ENCODE measurements around the gene CROCC2. TPM values are rescaled to one million over a fixed set of nuclear protein-coding genes. Genes with fewer than 3 reads are reported as not detected.

Gene CROCC2
- under 1 TPM in 2 of 4 donors, not detected in 2; 0.13 to 0.18 TPM for polyA plus RNA-seq
- long read RNA-seq, donor 1, result 0 reads
- long read RNA-seq, donor 2, result 0 reads
- long read RNA-seq, donor 3, result 0 reads
- long read RNA-seq, donor 4, result 0 reads
- long read RNA-seq, donor 5, result 0 reads
- long read RNA-seq, donor 6, result 0 reads
- long read RNA-seq, donor 7, result 0 reads
- long read RNA-seq, donor 8, result 0 reads
- long read RNA-seq, donor 9, result 0 reads
- long read RNA-seq, donor 10, result 0 reads

GRCh38 chr2:240906141-240906910 is at the start of gene CROCC2:
Gene CROCC2, plus strand, starts transcription at chr2:240906336. Its CDS starts 178 bp downstream, at chr2:240906514.
- no peaks in the 10 kb centered on the region for H3K36me3 ChIP-seq (ENCODE audit: control insufficient read depth in 3 of 3, insufficient read depth in 2 of 3, low read depth in 1 of 3, low read length in 3 of 3)
- H3K4me1 ChIP-seq (ENCODE audit: control insufficient read depth in 3 of 3, insufficient read depth in 2 of 3, low read depth in 1 of 3, low read length in 2 of 3), result peaks cover 0 to 29% (median 6%) of the 10 kb centered on the region in 3 donors
- peaks cover 0 to 3% of the 10 kb centered on the region in 2 donors for H3K9me3 ChIP-seq (ENCODE audit: control insufficient read depth in 2 of 2, insufficient read depth in 1 of 2, low read depth in 1 of 2, low read length in 1 of 2)
- DNase-seq (peak in 1 of 2 donors; percentile 30), FAIRE-seq (no peak)
- peaks cover 0 to 5% (median 0%) of the 10 kb centered on the region in 3 donors for H3K27me3 ChIP-seq (ENCODE audit: control insufficient read depth in 3 of 3, insufficient read depth in 3 of 3, low read length in 3 of 3)
- no peak within 1 kb of the TSS for H3K4me3 ChIP-seq (ENCODE audit: low read depth in 1 of 3, low read length in 3 of 3)
- no peak within 1 kb of the TSS for H3K27ac ChIP-seq (ENCODE audit: low read depth in 1 of 3, low read length in 2 of 3)
- 59 to 78% (median 70%) methylated on average over 21 to 23 of the region's 23 CpGs for WGBS, 3 donors

- H3K9me3 ChIP-seq (ENCODE audit: control insufficient read depth in 2 of 2, insufficient read depth in 1 of 2, low read depth in 1 of 2, low read length in 1 of 2), result peaks cover 0 to 13% of the 10 kb centered on the region in 2 donors
- WGBS, 3 donors, result 42 to 71% (median 45%) methylated on average over 21 of the region's 21 CpGs
- no peaks in the 10 kb centered on the region for H3K27me3 ChIP-seq (ENCODE audit: control insufficient read depth in 3 of 3, insufficient read depth in 3 of 3, low read length in 3 of 3)
- H3K36me3 ChIP-seq (ENCODE audit: control insufficient read depth in 3 of 3, insufficient read depth in 2 of 3, low read depth in 1 of 3, low read length in 3 of 3), result no peaks in the 10 kb centered on the region
- H3K4me1 ChIP-seq (ENCODE audit: control insufficient read depth in 3 of 3, insufficient read depth in 2 of 3, low read depth in 1 of 3, low read length in 2 of 3), result peaks cover 0 to 14% (median 4%) of the 10 kb centered on the region in 3 donors
- FAIRE-seq, result no peak
- H3K27ac ChIP-seq (ENCODE audit: low read depth in 1 of 3, low read length in 2 of 3), result peak overlapping the region in 1 of 3 donors; percentile 72
- H3K4me3 ChIP-seq (ENCODE audit: low read depth in 1 of 3, low read length in 3 of 3), result no peak overlapping the region
- DNase-seq, result peak; percentile 79 to 87
Observed at GRCh38 chr2:240857039-240858008, 48.8 kb upstream of the CROCC2 start.

- H3K27me3 ChIP-seq (ENCODE audit: control insufficient read depth in 3 of 3, insufficient read depth in 3 of 3, low read length in 3 of 3), result no peaks in the 10 kb centered on the region
- H3K9me3 ChIP-seq (ENCODE audit: control insufficient read depth in 2 of 2, insufficient read depth in 1 of 2, low read depth in 1 of 2, low read length in 1 of 2), result peaks cover 0 to 13% of the 10 kb centered on the region in 2 donors
- H3K36me3 ChIP-seq (ENCODE audit: control insufficient read depth in 3 of 3, insufficient read depth in 2 of 3, low read depth in 1 of 3, low read length in 3 of 3), result no peaks in the 10 kb centered on the region
- DNase-seq, result no peak
- no peak overlapping the region for H3K4me3 ChIP-seq (ENCODE audit: low read depth in 1 of 3, low read length in 3 of 3)
- peaks cover 0 to 14% (median 4%) of the 10 kb centered on the region in 3 donors for H3K4me1 ChIP-seq (ENCODE audit: control insufficient read depth in 3 of 3, insufficient read depth in 2 of 3, low read depth in 1 of 3, low read length in 2 of 3)
- 88 to 90% (median 89%) methylated on average over 13 of the region's 13 CpGs for WGBS, 3 donors
- no peak overlapping the region for H3K27ac ChIP-seq (ENCODE audit: low read depth in 1 of 3, low read length in 2 of 3)
- FAIRE-seq, result no peak
Observed at GRCh38 chr2:240858321-240858720, 47.8 kb upstream of the CROCC2 start.

GRCh38 chr2:240858871-240859270 is 47.3 kb upstream of the CROCC2 start:
- Histone ChIP-seq H3K27ac (ENCODE audit: low read depth in 1 of 3, low read length in 2 of 3) (no peak overlapping the region), H3K9me3 (ENCODE audit: control insufficient read depth in 2 of 2, insufficient read depth in 1 of 2, low read depth in 1 of 2, low read length in 1 of 2) (peaks cover 0 to 13% of the 10 kb centered on the region in 2 donors), H3K36me3 (ENCODE audit: control insufficient read depth in 3 of 3, insufficient read depth in 2 of 3, low read depth in 1 of 3, low read length in 3 of 3) (no peaks in the 10 kb centered on the region), H3K27me3 (ENCODE audit: control insufficient read depth in 3 of 3, insufficient read depth in 3 of 3, low read length in 3 of 3) (no peaks in the 10 kb centered on the region), H3K4me3 (ENCODE audit: low read depth in 1 of 3, low read length in 3 of 3) (no peak overlapping the region), H3K4me1 (ENCODE audit: control insufficient read depth in 3 of 3, insufficient read depth in 2 of 3, low read depth in 1 of 3, low read length in 2 of 3) (peaks cover 0 to 14% (median 4%) of the 10 kb centered on the region in 3 donors)
- no peak for FAIRE-seq
- 90 to 92% (median 91%) methylated on average over 10 of the region's 10 CpGs for WGBS, 3 donors
- no peak for DNase-seq

- no peaks in the 10 kb centered on the region for H3K36me3 ChIP-seq (ENCODE audit: control insufficient read depth in 3 of 3, insufficient read depth in 2 of 3, low read depth in 1 of 3, low read length in 3 of 3)
Observed at GRCh38 chr2:240861547-240861946, 44.6 kb upstream of the CROCC2 start.

GRCh38 chr2:240864475-240864874 is 41.7 kb upstream of the CROCC2 start:
- Histone ChIP-seq H3K27ac (ENCODE audit: low read depth in 1 of 3, low read length in 2 of 3) (no peak overlapping the region), H3K4me1 (ENCODE audit: control insufficient read depth in 3 of 3, insufficient read depth in 2 of 3, low read depth in 1 of 3, low read length in 2 of 3) (no peaks in the 10 kb centered on the region)
- no peak for FAIRE-seq

More at GRCh38 chr2:240861547-240861946, 44.6 kb upstream of the CROCC2 start:
- peaks cover 0 to 14% (median 4%) of the 10 kb centered on the region in 3 donors for H3K4me1 ChIP-seq (ENCODE audit: control insufficient read depth in 3 of 3, insufficient read depth in 2 of 3, low read depth in 1 of 3, low read length in 2 of 3)
- no peak overlapping the region for H3K4me3 ChIP-seq (ENCODE audit: low read depth in 1 of 3, low read length in 3 of 3)
- 84 to 85% (median 84%) methylated on average over 2 of the region's 2 CpGs for whole genome bisulfite sequencing, 3 donors
- no peaks in the 10 kb centered on the region for H3K9me3 ChIP-seq (ENCODE audit: control insufficient read depth in 2 of 2, insufficient read depth in 1 of 2, low read depth in 1 of 2, low read length in 1 of 2)
- H3K27ac ChIP-seq (ENCODE audit: low read depth in 1 of 3, low read length in 2 of 3), result no peak overlapping the region
- H3K27me3 ChIP-seq (ENCODE audit: control insufficient read depth in 3 of 3, insufficient read depth in 3 of 3, low read length in 3 of 3), result no peaks in the 10 kb centered on the region
- DNase-seq, result no peak
- no peak for FAIRE-seq

GRCh38 chr2:240865391-240865790 is 40.7 kb upstream of the CROCC2 start:
- no peaks in the 10 kb centered on the region for H3K9me3 ChIP-seq (ENCODE audit: control insufficient read depth in 2 of 2, insufficient read depth in 1 of 2, low read depth in 1 of 2, low read length in 1 of 2)
- no peak for DNase-seq
- no peak overlapping the region for H3K4me3 ChIP-seq (ENCODE audit: low read depth in 1 of 3, low read length in 3 of 3)
- H3K27ac ChIP-seq (ENCODE audit: low read depth in 1 of 3, low read length in 2 of 3), result no peak overlapping the region
- no peaks in the 10 kb centered on the region for H3K4me1 ChIP-seq (ENCODE audit: control insufficient read depth in 3 of 3, insufficient read depth in 2 of 3, low read depth in 1 of 3, low read length in 2 of 3)
- no peaks in the 10 kb centered on the region for H3K36me3 ChIP-seq (ENCODE audit: control insufficient read depth in 3 of 3, insufficient read depth in 2 of 3, low read depth in 1 of 3, low read length in 3 of 3)
- no peaks in the 10 kb centered on the region for H3K27me3 ChIP-seq (ENCODE audit: control insufficient read depth in 3 of 3, insufficient read depth in 3 of 3, low read length in 3 of 3)
- no peak for FAIRE-seq
- WGBS, 3 donors, result 80 to 83% (median 82%) methylated on average over 5 of the region's 5 CpGs

More at GRCh38 chr2:240864475-240864874, 41.7 kb upstream of the CROCC2 start:
- WGBS, 3 donors, result 40 to 61% (median 60%) methylated on average over 3 of the region's 3 CpGs
- H3K27me3 ChIP-seq (ENCODE audit: control insufficient read depth in 3 of 3, insufficient read depth in 3 of 3, low read length in 3 of 3), result no peaks in the 10 kb centered on the region
- DNase-seq, result no peak
- H3K9me3 ChIP-seq (ENCODE audit: control insufficient read depth in 2 of 2, insufficient read depth in 1 of 2, low read depth in 1 of 2, low read length in 1 of 2), result no peaks in the 10 kb centered on the region
- no peak overlapping the region for H3K4me3 ChIP-seq (ENCODE audit: low read depth in 1 of 3, low read length in 3 of 3)
- no peaks in the 10 kb centered on the region for H3K36me3 ChIP-seq (ENCODE audit: control insufficient read depth in 3 of 3, insufficient read depth in 2 of 3, low read depth in 1 of 3, low read length in 3 of 3)

Measured in small intestine (tissue), 16 donors.